ENCODE data around the gene CYP27C1.

- no peak for TF ChIP-seq CTCF (IDR thresholded peaks at IDR 0.05; ENCODE audit: insufficient read depth, low read depth, low read length)
- TF ChIP-seq EZH2 (IDR thresholded peaks at IDR 0.05; ENCODE audit: insufficient read depth, low read length), result no peak
Observed at GRCh38 chr2:127182626-127183458, 37.3 kb downstream of the CYP27C1 start.

Data from astrocyte (in vitro differentiated cells and primary cell).